Liver (tissue), 9 donors: ENCODE results near the gene FLII. TPM values are rescaled to one million over a fixed set of nuclear protein-coding genes. Genes with fewer than 3 reads are reported as not detected.

ENCODE experiments used
- DNase-seq: peaks from one replicate; pipeline ENCODE4 v3.0.0-alpha.2; 2017; ENCODE audit warnings: low spot score
- H3K27ac ChIP-seq, 2 donors: one replicate each; pipeline ENCODE4 v1.7.0; 2013; ENCODE audit warnings: inconsistent platforms in 2 of 2, low read length in 2 of 2, control low read depth in 1 of 2, low read depth in 1 of 2, mild to moderate bottlenecking in 1 of 2
- H3K27me3 ChIP-seq, 4 donors: one replicate each; pipeline versions ENCODE4 v1.6.1 to v1.7.0; 2013; ENCODE audit warnings: low read length in 3 of 4, inconsistent platforms in 1 of 4, mild to moderate bottlenecking in 1 of 4, moderate library complexity in 1 of 4; ENCODE audit not compliant: control insufficient read depth in 4 of 4, insufficient read depth in 4 of 4
- H3K36me3 ChIP-seq, 4 donors: one replicate each; pipeline versions ENCODE4 v1.6.1 to v1.7.0; 2013; ENCODE audit warnings: low read length in 3 of 4, mild to moderate bottlenecking in 3 of 4, low read depth in 1 of 4, moderate library complexity in 1 of 4; ENCODE audit not compliant: control insufficient read depth in 4 of 4, insufficient read depth in 3 of 4
- H3K4me1 ChIP-seq, 4 donors: one replicate each; pipeline versions ENCODE4 v1.6.1 to v1.7.0; 2013; ENCODE audit warnings: low read length in 3 of 4, mild to moderate bottlenecking in 3 of 4, moderate library complexity in 1 of 4; ENCODE audit not compliant: control insufficient read depth in 4 of 4, insufficient read depth in 4 of 4
- H3K4me3 ChIP-seq, 3 donors: one replicate each; pipeline versions ENCODE4 v1.6.1 to v1.7.0; 2013; ENCODE audit warnings: low read length in 3 of 3, control low read depth in 1 of 3, low read depth in 1 of 3, mild to moderate bottlenecking in 1 of 3
- H3K9ac ChIP-seq, 2 donors: one replicate each; pipeline ENCODE4 v1.7.0; 2013; ENCODE audit warnings: low read length in 2 of 2, mild to moderate bottlenecking in 2 of 2, moderate library complexity in 2 of 2, control low read depth in 1 of 2, low read depth in 1 of 2
- H3K9me3 ChIP-seq, 4 donors: one replicate each; pipeline versions ENCODE4 v1.6.1 to v1.7.0; 2013; ENCODE audit warnings: low read length in 3 of 4; ENCODE audit not compliant: control insufficient read depth in 4 of 4
- ATF3 ChIP-seq: IDR thresholded peaks from 2 replicates; pipeline ENCODE4 v1.6.1; 2016; ENCODE audit warnings: antibody characterized with exemption
- CTCF ChIP-seq: fragments of 150-350 bp; IDR thresholded peaks from 2 replicates; pipeline ENCODE4 v1.5.1; 2017; ENCODE audit warnings: improper control_type of control experiment, low read depth, low read length; ENCODE audit not compliant: missing input control
- EGR1 ChIP-seq, 2 donors: IDR thresholded peaks; 2 replicates each; pipeline ENCODE4 v1.6.1; 2016 to 2018; ENCODE audit warnings: antibody characterized with exemption in 2 of 2, low read depth in 2 of 2
- FOXA1 ChIP-seq: IDR thresholded peaks from 2 replicates; pipeline ENCODE4 v1.6.1; 2016; ENCODE audit warnings: antibody characterized with exemption
- FOXA2 ChIP-seq: IDR thresholded peaks from 2 replicates; pipeline ENCODE4 v1.6.1; 2016; ENCODE audit warnings: antibody characterized with exemption
- GABPA ChIP-seq, 2 donors: IDR thresholded peaks in 1 of 2; conservative IDR thresholded peaks in 1 of 2; 2 replicates each; pipeline ENCODE4 v1.6.1; 2016; ENCODE audit warnings: antibody characterized with exemption in 2 of 2, mild to moderate bottlenecking in 1 of 2, moderate library complexity in 1 of 2
- HNF4G ChIP-seq: IDR thresholded peaks from 2 replicates; pipeline ENCODE4 v1.6.1; 2016; ENCODE audit warnings: antibody characterized with exemption
- JUND ChIP-seq, 2 donors: IDR thresholded peaks; 2 replicates each; pipeline ENCODE4 v1.6.1; 2016; ENCODE audit warnings: antibody characterized with exemption in 2 of 2
- MAX ChIP-seq: IDR thresholded peaks from 2 replicates; pipeline ENCODE4 v1.6.1; 2016; ENCODE audit warnings: antibody characterized with exemption
- RAD21 ChIP-seq, 2 donors: IDR thresholded peaks; 2 replicates each; pipeline ENCODE4 v1.6.1; 2016; ENCODE audit warnings: antibody characterized with exemption in 2 of 2, mild to moderate bottlenecking in 2 of 2
- RXRA ChIP-seq, 2 donors: IDR thresholded peaks; 2 replicates each; pipeline ENCODE4 v1.6.1; 2017 to 2018; ENCODE audit warnings: antibody characterized with exemption in 2 of 2, mild to moderate bottlenecking in 1 of 2
- TAF1 ChIP-seq: conservative IDR thresholded peaks from 2 replicates; pipeline ENCODE4 v1.6.1; 2016; ENCODE audit warnings: antibody characterized with exemption, mild to moderate bottlenecking
- YY1 ChIP-seq: IDR thresholded peaks from 2 replicates; pipeline ENCODE4 v1.6.1; 2016; ENCODE audit warnings: antibody characterized with exemption, mild to moderate bottlenecking
- WGBS: extraction: QIAGEN DNeasy Blood & Tissue Kit; methylation state at CpG from one replicate; pipeline ENCODE4 v1.1.7; 2013; 5-methylcytosine and 5-hydroxymethylcytosine counted together
- polyA plus RNA-seq, 2 donors: library from polyadenylated mRNA; stranded (reverse) in 1 of 2; unstranded in 1 of 2; fragments of 200-250 nt in 1 of 2; fragments of >200 nt in 1 of 2; fragmentation: Nextera tagmentation in 1 of 2; extraction: Ambion mirVana in 1 of 2; gene quantifications; one replicate each; pipeline versions ENCODE4 v1.2.1 to v1.2.3, GENCODE V29; 2013 to 2015
- total RNA-seq, 2 donors: library from RNA; depleted of rRNA; stranded (reverse); fragments of >200 nt; gene quantifications; one replicate each; pipeline ENCODE4 v1.2.3, GENCODE V29; 2014
- TF ChIP-seq, protein P1 (sequence below): IDR thresholded peaks from 2 replicates; pipeline ENCODE4 v1.6.1; 2016; ENCODE audit warnings: antibody characterized with exemption
- donor health status: healthy.
- donor health status: healthy.
- donor health status: healthy.
- donor health status: healthy.
- donor health status: healthy.

FLII gene
- total and polyA plus RNA-seq, 4 donors = 49.3 to 90.9 (median 76.3) TPM

DNA sequence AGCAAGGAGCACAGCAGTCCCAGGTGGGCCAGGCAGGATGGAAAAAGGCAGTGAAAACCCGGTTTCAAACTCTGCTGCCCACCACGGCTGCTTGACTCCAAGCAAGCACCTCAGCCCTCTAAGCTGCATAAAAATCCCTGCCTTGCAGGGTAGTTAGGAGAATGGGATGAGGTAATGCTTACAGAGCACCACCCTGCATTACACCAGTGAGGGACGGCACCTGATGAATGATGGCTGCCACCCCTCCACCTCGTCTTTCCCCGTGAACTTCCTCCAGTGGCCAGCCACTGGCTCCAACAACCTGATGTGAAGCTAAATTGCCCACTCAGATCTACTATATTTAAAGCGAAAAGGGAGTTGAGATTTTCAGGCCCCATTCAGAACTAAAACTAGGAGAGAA, 23.2 kb upstream of the FLII start:
- DNase-seq = no peak
- H3K9me3 ChIP-seq = no peaks in the 10 kb centered on the region
- H3K9ac ChIP-seq = no peak overlapping the region
- H3K4me1 ChIP-seq = no peaks in the 10 kb centered on the region
- peaks cover 18 to 79% (median 54%) of the 10 kb centered on the region in 4 donors for H3K36me3 ChIP-seq
- H3K4me3 ChIP-seq = no peak overlapping the region
- H3K27me3 ChIP-seq = no peaks in the 10 kb centered on the region
- TF ChIP-seq JUND (IDR thresholded peaks at IDR 0.05) = no peak
- TF ChIP-seq FOXA1 = no peak
- TF ChIP-seq MAX = no peak
- no peak for TF ChIP-seq ATF3
- TF ChIP-seq YY1 = no peak
- no peak for TF ChIP-seq CTCF
- 93% methylated on average over 6 of the region's 6 CpGs for WGBS
- H3K27ac ChIP-seq = no peak overlapping the region

- no peak overlapping the region for H3K27ac ChIP-seq
- WGBS = 83% methylated on average over 5 of the region's 5 CpGs
Observed at GRCh38 chr17:18280766-18281371, 22.3 kb upstream of the FLII start.

More at GRCh38 chr17:18280766-18281371, 22.3 kb upstream of the FLII start:
- Histone ChIP-seq H3K27me3 (no peaks in the 10 kb centered on the region), H3K36me3 (peaks cover 18 to 88% (median 54%) of the 10 kb centered on the region in 4 donors), H3K4me3 (no peak overlapping the region), H3K4me1 (no peaks in the 10 kb centered on the region), H3K9ac (no peak overlapping the region), H3K9me3 (no peaks in the 10 kb centered on the region)
- no peak for TF ChIP-seq GABPA (IDR thresholded peaks at IDR 0.05 in 1 of 2, conservative IDR thresholded peaks at IDR 0.05 in 1 of 2)
- TF ChIP-seq TAF1 = no peak
- TF ChIP-seq ATF3 = no peak
- no peak for TF ChIP-seq FOXA2
- no peak for TF ChIP-seq FOXA1
- TF ChIP-seq JUND (IDR thresholded peaks at IDR 0.05) = no peak
- TF ChIP-seq HNF4G = no peak
- TF ChIP-seq, protein P1, sequence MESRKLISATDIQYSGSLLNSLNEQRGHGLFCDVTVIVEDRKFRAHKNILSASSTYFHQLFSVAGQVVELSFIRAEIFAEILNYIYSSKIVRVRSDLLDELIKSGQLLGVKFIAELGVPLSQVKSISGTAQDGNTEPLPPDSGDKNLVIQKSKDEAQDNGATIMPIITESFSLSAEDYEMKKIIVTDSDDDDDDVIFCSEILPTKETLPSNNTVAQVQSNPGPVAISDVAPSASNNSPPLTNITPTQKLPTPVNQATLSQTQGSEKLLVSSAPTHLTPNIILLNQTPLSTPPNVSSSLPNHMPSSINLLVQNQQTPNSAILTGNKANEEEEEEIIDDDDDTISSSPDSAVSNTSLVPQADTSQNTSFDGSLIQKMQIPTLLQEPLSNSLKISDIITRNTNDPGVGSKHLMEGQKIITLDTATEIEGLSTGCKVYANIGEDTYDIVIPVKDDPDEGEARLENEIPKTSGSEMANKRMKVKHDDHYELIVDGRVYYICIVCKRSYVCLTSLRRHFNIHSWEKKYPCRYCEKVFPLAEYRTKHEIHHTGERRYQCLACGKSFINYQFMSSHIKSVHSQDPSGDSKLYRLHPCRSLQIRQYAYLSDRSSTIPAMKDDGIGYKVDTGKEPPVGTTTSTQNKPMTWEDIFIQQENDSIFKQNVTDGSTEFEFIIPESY = no peak
- no peak for TF ChIP-seq RXRA (IDR thresholded peaks at IDR 0.05)
- no peak for TF ChIP-seq RAD21 (IDR thresholded peaks at IDR 0.05)
- TF ChIP-seq YY1 = no peak
- no peak for TF ChIP-seq MAX
- TF ChIP-seq EGR1 (IDR thresholded peaks at IDR 0.05; ENCODE audit: low read depth in 2 of 2) = no peak
- no peak for DNase-seq
